Esophagus muscularis mucosa (tissue), 3 donors: ENCODE results near the gene SHB.

Experiments used
- POLR2A ChIP-seq: fragments of 450-650 bp; IDR thresholded peaks from one replicate; pipeline ENCODE4 v1.6.1; 2017; ENCODE audit warnings: antibody characterized with exemption, moderate library complexity, mild to moderate bottlenecking, low read depth
- POLR2AphosphoS5 ChIP-seq, 2 donors: sonication (generic); formaldehyde crosslinking; IDR thresholded peaks; one replicate each; pipeline ENCODE4 v1.6.1; 2017; ENCODE audit warnings: antibody characterized with exemption in 2 of 2
- TF ChIP-seq, protein P1 (sequence below), 3 experiments: fragments of 200-600 bp in 2 of 3; fragments of 450-650 bp in 1 of 3; sonication (generic) in 2 of 3; IDR thresholded peaks; one replicate each; pipeline ENCODE4 v1.5.1; 2017 to 2019; ENCODE audit warnings: antibody characterized with exemption in 3 of 3, mild to moderate bottlenecking in 2 of 3, moderate library complexity in 1 of 3

DNA sequence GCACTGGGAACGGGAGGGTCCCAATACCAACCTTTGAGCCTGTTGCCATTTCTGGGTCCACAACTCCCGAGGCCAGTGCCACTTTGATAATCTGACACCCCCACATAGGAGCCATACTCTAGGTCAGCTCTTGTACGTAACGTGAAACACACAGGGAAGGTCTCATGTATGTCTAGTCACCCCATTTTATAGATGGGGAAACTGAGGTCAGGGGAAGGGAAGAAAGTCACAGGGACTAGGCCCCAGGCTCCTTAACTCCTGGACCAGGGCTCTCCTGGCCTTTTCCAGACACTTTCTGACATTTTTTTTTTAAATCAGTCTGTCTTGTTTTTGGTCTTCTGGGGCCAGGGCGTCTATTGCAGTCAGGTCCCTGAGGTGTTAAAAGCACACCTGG is 84.8 kb downstream of the SHB start:
- TF ChIP-seq, protein P1, sequence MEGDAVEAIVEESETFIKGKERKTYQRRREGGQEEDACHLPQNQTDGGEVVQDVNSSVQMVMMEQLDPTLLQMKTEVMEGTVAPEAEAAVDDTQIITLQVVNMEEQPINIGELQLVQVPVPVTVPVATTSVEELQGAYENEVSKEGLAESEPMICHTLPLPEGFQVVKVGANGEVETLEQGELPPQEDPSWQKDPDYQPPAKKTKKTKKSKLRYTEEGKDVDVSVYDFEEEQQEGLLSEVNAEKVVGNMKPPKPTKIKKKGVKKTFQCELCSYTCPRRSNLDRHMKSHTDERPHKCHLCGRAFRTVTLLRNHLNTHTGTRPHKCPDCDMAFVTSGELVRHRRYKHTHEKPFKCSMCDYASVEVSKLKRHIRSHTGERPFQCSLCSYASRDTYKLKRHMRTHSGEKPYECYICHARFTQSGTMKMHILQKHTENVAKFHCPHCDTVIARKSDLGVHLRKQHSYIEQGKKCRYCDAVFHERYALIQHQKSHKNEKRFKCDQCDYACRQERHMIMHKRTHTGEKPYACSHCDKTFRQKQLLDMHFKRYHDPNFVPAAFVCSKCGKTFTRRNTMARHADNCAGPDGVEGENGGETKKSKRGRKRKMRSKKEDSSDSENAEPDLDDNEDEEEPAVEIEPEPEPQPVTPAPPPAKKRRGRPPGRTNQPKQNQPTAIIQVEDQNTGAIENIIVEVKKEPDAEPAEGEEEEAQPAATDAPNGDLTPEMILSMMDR (IDR thresholded peaks at IDR 0.05): no peak
- no peak for TF ChIP-seq POLR2AphosphoS5 (IDR thresholded peaks at IDR 0.05)
- TF ChIP-seq POLR2A: no peak
